Left kidney (tissue), 2 donors: ENCODE measurements around the gene TNFRSF13B. TPM values are rescaled to one million over a fixed set of nuclear protein-coding genes. Genes with fewer than 3 reads are reported as not detected.
A peak's percentile ranks its signal among the peaks of the same experiment; 100 is the strongest.
"Not testable (repeated sequence)": the region's sequence is repeated elsewhere in the genome, so short reads cannot be mapped to it uniquely, and the experiment has no call there.

Experiments used
- DNase-seq: peaks from one replicate; pipeline ENCODE4 v3.0.0-alpha.2; 2013
- polyA plus RNA-seq: library from polyadenylated mRNA; unstranded; fragments of 120-200 nt; gene quantifications from one replicate; pipeline ENCODE4 v1.2.1, GENCODE V29; 2013; ENCODE audit not compliant: insufficient read length

Gene TNFRSF13B
- polyA plus RNA-seq, 1 donor = not detected

DNA sequence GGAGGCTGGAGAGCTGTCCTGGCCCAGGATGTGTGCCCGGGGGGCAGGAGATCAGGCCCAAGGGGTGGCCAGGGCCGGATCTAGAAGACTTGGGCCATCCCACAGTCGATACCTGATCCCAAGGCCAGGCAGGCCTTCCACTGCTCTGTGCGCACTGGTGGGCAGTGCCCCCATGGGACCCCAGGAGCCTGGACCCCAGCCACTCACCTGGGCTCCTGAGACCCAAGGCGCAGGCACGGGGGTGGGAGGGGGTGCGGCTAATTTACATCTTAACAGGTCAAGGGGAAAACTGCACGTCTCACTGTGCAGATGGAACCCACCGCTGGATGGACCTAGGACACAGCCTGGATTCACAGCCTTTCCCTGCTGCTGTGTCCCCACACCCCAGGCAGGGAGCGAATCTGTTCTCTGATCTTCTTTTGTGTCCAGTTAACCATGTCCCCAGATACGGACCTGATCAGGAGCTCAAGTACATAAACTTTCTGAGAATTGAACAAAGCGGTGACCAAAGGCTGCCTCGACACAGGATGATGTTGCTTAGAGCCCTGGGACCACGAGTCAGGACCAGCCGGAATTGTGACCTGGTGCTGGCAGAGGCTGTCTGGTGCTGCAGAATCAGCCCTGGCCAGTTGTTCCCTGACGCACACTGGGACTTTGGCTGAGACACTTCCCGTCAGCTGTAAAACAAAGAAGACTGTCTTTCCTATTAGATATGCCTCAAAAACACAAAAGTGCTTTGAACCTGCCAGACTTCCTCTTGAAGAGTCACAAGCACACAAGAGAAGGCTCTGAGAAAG, 60.6 kb downstream of the TNFRSF13B start:
- DNase-seq = peak; percentile 15

DNA sequence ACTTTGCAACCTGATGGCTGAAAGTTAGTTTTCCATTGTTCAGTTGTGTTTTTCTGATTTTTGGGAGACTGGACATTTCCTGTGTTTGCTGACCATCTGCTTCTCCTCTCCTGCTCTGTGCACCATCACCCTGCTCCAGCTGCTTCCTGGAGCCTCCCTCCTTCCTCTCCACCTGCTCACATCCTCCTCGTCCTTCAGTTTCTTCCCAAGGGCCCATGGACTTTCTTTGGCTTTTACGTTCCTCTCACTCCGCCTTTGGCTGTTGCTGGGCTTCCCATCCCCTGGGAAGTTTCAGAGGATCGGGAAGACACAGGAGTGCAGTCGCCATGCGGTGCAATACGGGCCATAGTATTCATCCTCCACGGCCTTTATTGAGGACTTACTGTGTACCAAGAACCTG, 61.6 kb downstream of the TNFRSF13B start:
- DNase-seq = no peak

DNA sequence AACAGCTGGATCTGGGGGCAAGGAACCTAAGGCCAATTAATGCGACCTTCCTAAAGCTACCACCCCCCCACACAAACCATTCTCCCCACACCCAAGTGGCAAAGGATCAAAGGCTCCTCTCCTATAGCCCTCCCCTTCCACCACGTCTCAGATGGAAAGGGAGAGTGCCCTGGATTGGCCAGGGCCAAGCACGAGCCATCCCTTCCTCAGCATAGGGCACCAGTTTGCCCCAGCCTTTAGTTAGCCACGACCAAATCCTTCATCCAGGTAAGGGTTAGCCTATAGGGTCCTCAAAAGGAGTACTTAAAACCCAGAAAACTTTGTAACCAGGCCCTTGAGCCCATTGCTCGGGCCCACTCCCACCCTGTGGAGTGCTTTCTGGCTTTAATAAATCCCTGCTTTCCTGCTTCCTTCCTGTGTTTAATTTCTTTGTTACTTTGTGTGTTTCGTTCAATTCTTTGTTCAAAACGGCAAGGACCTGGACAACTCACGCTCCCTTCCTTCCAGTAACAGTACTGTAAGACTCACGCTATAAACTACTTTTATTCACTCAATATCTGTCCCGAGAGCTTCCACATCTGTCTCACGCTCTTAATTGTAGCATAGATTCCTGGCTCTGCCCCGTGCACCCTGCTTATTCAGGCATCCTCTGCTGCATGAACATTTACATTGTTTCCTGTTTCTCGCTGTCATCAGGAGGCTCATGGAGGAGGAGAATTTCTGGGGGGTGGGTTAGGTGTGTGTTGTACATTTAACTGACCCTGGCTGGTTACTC, 62.3 kb downstream of the TNFRSF13B start:
- no peak for DNase-seq

DNA sequence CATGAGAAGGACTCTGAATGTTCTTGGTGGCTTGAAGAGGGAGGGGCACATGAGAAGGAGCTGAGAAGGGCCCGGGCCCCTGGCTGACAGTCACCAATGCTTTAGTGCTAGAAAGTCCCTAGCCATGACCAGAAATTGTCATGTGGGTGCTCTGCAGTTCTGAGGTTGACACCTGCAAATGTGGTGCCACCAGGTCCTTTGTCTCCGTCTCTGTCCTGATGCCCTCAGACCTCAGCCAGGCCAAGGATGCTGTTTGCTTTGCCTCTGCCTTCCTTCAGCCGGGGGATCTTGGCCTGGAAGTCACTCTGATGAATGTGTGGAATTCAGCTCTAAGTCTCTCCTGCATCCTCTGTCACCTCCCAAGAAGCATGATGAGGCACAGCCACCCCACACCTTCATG, 63.6 kb downstream of the TNFRSF13B start:
- DNase-seq = no peak

DNA sequence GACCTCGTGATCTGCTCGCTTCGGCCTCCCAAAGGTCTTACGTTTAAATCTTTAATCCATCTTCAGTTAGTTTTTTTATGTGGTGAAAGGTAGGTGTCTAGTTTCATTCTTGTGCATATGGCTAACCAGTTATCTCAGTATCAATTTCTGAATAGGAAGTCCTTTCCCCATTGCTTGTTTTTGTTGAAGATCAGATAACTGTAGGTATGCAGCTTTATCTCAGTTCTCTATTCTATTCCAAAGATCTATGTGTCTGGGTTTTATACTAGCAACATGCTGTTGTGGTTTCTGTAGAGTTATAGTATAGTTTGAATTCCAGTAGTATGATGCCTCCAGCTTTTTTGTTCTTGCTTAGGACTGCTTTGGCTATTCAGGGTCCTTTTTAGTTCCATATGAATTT, 65.2 kb downstream of the TNFRSF13B start:
- no peak for DNase-seq

DNA sequence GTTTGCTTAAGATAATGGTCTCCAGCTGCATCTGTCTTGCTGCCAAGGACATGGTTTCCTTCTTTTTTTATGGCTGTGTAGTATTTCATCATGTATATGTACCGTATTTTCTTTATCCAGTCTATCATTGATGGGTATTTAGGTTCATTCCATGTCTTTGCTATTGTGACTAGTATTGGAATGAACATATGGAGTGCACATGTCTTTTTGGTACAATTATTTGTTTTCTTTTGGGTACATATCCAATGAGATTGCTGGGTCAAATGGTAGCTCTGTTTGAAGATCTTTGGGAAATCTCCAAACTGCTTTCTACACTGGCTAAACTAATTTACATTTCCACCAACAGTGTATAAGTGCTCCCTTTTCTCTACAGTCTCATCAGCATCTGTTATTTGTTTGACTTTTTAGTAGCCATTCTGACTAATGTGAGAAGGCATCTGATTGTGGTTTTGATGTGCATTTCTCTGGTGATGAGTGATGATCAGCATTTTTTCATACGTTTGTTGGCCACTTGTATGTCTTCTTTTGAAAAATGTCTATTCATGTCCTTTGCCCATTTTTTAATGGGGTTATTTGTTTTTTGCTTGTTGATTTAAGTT, 66.2 kb downstream of the TNFRSF13B start:
- no peak for DNase-seq

DNA sequence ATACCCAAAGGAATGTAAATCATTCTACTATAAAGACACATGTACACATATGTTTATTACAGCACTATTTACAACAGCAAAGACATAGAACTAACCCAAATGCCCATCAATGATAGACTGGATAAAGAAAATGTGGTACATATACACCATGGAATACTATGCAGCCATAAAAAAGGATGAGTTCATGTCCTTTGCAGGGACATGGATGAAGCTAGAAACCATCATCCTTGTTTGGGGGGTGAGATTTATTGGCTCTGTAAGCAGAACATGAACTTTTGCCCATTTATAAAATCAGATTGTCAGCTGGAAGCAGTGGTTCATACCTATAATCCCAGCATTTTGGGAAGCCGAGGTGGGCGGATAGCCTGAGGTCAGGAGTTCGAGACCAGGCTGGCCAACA, 68.8 kb downstream of the TNFRSF13B start:
- DNase-seq = not testable (repeated sequence)

DNA sequence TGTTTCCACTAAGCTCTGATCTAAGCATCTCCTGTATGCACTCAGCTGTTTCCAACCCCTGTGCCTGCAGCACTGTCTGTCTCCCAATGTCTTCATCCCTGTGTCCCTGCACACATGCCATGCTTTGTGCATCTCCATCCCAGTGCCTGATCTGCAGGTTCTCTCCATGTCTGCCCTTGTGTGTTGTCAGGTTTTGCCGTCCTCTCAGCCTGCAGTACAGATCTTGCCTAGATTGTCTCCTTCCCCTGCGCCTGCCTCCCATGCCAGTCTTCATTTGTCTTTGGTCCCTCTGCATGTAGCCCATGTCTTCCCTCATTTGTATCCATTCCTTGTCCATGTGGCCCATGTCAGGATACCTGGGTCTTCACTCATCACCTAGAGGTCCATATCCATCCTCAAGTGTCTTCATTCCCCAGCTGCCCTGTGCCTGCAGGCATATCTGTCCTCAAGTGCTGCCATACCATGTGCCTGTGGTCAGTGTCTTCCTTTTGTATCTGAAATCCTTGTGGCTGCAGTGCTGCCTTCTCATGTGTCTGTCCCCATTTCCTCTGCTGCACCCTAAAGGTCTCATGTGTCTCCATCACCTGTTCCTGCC, 71.5 kb downstream of the TNFRSF13B start:
- no peak for DNase-seq

DNA sequence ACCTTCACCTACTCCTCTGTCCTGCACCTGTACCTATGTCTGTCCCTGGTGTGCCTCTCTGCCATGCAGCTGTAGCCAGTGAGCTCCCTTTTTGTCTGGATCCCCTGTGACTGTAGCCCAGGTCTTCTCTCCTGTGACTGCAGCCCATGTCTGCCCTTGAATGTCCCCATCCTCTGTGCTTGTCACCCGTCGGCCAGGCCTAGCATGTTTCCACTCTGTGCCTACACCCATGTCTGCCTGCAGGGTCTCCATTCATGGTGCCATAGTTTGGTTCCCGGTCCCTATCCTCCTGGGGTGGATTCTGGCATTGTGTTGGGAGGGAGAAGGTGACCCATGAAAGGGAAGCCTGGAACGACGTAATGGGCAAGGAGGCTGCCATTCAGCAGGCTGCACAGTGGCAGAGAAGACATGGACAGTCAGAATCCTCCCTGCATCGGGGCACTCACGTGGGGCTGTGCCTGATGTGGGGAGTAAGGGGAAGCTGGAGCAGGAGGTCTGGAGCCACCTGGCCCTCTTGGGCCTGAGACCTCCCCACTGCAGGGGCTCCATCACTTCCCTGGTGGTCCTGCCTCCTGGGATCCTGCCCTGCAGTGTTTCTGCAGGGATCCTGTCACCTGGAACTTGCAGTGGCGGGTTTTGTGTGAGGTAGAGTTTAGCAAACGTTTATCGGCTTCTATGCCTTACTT, 74.6 kb downstream of the TNFRSF13B start:
- DNase-seq = not testable (repeated sequence)

DNA sequence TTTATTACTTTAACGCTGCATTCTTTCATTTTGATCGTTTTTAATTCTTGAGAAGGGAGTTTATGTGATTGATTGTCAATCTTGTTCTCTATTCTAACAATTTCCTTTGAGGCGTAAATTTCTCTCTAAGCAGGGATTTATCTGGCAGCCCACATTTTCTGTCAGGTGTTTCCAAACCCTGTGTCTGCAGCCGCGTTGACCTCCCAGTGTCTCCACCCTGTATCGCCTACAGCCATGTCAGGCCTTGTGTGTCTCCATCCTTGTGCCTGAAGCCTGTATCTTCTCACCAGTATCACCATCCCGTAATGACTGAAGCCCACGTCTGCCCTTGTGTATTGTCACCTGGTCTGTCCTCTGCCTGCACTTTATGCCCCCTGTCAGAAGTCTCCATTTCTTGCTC, 75.7 kb downstream of the TNFRSF13B start:
- DNase-seq = not testable (repeated sequence)

DNA sequence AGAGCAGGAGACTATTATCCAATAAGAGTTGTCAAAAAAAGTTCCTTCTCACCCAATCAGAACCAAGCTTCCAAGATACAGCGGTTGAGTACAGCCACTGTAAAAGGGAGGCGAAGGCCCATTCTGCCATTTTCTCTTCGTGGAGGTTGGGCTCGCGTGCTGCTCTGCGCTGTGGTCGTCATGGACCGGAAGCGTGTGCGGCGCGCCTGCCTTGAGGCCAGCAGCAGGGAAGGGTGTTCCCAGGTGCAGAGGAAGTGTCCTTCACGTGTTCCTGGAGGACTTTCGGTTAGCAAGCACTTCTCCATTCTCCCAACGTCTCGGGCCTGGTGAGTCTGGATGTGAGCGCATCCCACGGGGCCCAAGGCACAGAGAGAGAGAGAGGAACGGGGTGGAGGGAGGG, 78.4 kb downstream of the TNFRSF13B start:
- not testable (repeated sequence) for DNase-seq

DNA sequence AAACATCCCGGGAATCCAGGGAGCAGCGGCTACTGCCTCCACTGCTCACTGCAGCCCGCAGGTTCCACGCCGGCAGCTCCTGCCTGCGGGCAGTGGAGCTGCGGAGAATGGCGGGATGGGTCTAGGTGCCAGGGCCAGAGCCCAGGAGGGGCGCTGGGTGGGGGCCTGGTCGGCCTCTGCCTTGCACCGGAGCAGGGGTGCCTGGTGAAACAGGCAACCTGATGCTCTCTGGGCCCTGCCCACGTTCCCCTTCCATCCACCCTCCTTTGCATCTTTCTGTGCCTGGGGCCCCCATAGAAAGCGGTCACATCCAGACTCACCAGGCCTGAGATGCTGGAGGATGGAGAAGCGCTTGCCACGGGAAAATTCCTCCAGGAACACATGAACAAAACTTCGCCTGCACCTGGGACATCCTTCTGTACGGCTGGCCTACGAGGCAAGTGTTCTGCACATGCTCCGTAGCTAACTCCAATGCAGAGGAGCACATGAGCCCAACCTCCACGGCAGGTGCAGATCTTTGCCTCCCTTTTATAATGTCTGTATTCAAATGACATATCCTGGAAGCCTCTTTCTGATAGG, 79.0 kb downstream of the TNFRSF13B start:
- DNase-seq = not testable (repeated sequence)

DNA sequence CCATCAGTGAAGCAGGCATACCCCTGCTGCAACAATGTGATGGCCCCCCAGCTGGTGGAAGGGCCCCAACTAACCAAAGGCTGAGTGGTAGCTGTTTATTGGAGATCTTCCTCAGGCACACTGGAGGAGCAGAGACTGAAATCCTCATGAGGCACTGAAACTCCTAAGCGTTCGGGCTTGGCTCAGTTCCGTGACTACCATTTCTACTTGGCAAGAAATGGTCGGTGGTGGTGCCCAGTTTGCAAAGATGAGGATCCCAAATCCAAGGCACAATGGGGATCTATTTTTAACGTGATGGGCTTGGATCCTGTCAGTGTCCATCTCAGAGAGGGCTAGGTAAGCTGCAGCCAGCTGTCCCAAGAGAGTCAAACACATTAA, 82.8 kb downstream of the TNFRSF13B start:
- DNase-seq = no peak

Other genes starting within 250 kb of the TNFRSF13B start
- 169 TPM for gene MPRIP, start 70.3 kb upstream of the TNFRSF13B start, polyA plus RNA-seq
- gene PLD6, start 234.2 kb upstream of the TNFRSF13B start, polyA plus RNA-seq = 4.5 TPM